NCI-H1092 treated with DMSO at 0.1 percent for 48 hours (cell line): ENCODE data around the gene GIMAP1.

Source experiments
- DNase-seq: peaks from one replicate; lab custom pipeline; 2025; lab: John Stamatoyannopoulos, UW

GIMAP1 gene

GRCh38 chr7:150722431-150722931 lies 6.1 kb downstream of the GIMAP1 start:
- DNase-seq, result no peak

GRCh38 chr7:150723467-150723866 lies 7.1 kb downstream of the GIMAP1 start:
- no peak for DNase-seq

- DNase-seq, result no peak
Observed at GRCh38 chr7:150727381-150727780, 11.0 kb downstream of the GIMAP1 start.

- no peak for DNase-seq
Observed at GRCh38 chr7:150728011-150728410, 11.6 kb downstream of the GIMAP1 start.

GRCh38 chr7:150728609-150729008 lies 12.2 kb downstream of the GIMAP1 start:
- DNase-seq, result no peak

GRCh38 chr7:150731916-150732315 lies 15.5 kb downstream of the GIMAP1 start:
- DNase-seq, result no peak

GRCh38 chr7:150732786-150733481 lies 16.5 kb downstream of the GIMAP1 start:
- no peak for DNase-seq

- no peak for DNase-seq
Observed at GRCh38 chr7:150733482-150734095, 17.2 kb downstream of the GIMAP1 start.

GRCh38 chr7:150734254-150734653 lies 17.8 kb downstream of the GIMAP1 start:
- DNase-seq, result no peak

GRCh38 chr7:150735596-150736358 lies 19.4 kb downstream of the GIMAP1 start:
- DNase-seq, result no peak

- DNase-seq, result no peak
Observed at GRCh38 chr7:150736864-150737263, 20.5 kb downstream of the GIMAP1 start.

GRCh38 chr7:150737265-150738055 lies 21.0 kb downstream of the GIMAP1 start, which contains the start of gene GIMAP5:
GIMAP5 (plus strand) TSS chr7:150737418; CDS start chr7:150740885, 3,467 bp downstream.
- DNase-seq, result no peak

- DNase-seq, result no peak
Observed at GRCh38 chr7:150738092-150738491, 21.7 kb downstream of the GIMAP1 start.

GRCh38 chr7:150738591-150739001 lies 22.2 kb downstream of the GIMAP1 start:
- DNase-seq, result no peak

GRCh38 chr7:150739033-150739432 lies 22.6 kb downstream of the GIMAP1 start:
- DNase-seq, result no peak

GRCh38 chr7:150740053-150740452 lies 23.6 kb downstream of the GIMAP1 start:
- no peak for DNase-seq

- DNase-seq, result no peak
Observed at GRCh38 chr7:150742286-150742968, 26.0 kb downstream of the GIMAP1 start.

GRCh38 chr7:150744041-150744656 lies 27.7 kb downstream of the GIMAP1 start:
- no peak for DNase-seq

GRCh38 chr7:150745086-150745485 lies 28.7 kb downstream of the GIMAP1 start:
- no peak for DNase-seq

GRCh38 chr7:150745876-150746275 lies 29.5 kb downstream of the GIMAP1 start:
- no peak for DNase-seq

- DNase-seq, result no peak
Observed at GRCh38 chr7:150746921-150747320, 30.5 kb downstream of the GIMAP1 start.
